Common myeloid progenitor, CD34-positive (primary cell): ENCODE results near the gene ARHGEF19.
"Not testable (repeated sequence)": the region's sequence is repeated elsewhere in the genome, so short reads cannot be mapped to it uniquely, and the experiment has no call there.

Experiments
- CTCF ChIA-PET: fragments of 350-600 bp; sonication (Branson Sonifier 250); formaldehyde crosslinking; loops from one replicate; lab custom pipeline; 2021; ENCODE audit warnings: antibody characterized with exemption; lab: Charles Lee
- POLR2A ChIA-PET: fragments of 350-600 bp; sonication (Branson Sonifier 250); formaldehyde crosslinking; loops from one replicate; lab custom pipeline; 2021; ENCODE audit warnings: antibody characterized with exemption; lab: Charles Lee
- DNase-seq, 3 donors: peaks; one replicate each; pipeline versions ENCODE4 v3.0.0 to v3.0.0-alpha.2; 2013
- H3K27ac ChIP-seq, 2 experiments: 1 replicate in 1 of 2; 2 replicates in 1 of 2; pipeline ENCODE4 v1.7.0; 2013; ENCODE audit warnings: inconsistent platforms in 2 of 2, low read length in 2 of 2, mild to moderate bottlenecking in 2 of 2, low read depth in 1 of 2, moderate library complexity in 1 of 2; ENCODE audit not compliant: severe bottlenecking in 2 of 2, insufficient read depth in 1 of 2, poor library complexity in 1 of 2
- H3K27me3 ChIP-seq, 5 experiments: replicated peaks in 2 of 5; 1 replicate in 3 of 5; 2 replicates in 2 of 5; pipeline versions ENCODE4 v1.6.1 to v1.7.0; 2013; ENCODE audit warnings: low read length in 4 of 5, mild to moderate bottlenecking in 2 of 5, moderate library complexity in 2 of 5, inconsistent platforms in 1 of 5; ENCODE audit not compliant: insufficient read depth in 5 of 5, control insufficient read depth in 4 of 5
- H3K36me3 ChIP-seq, 4 experiments: 1 replicate in 2 of 4; 2 replicates in 2 of 4; pipeline versions ENCODE4 v1.6.1 to v1.7.0; 2013; ENCODE audit warnings: low read length in 3 of 4, control low read depth in 1 of 4, mild to moderate bottlenecking in 1 of 4; ENCODE audit not compliant: control insufficient read depth in 4 of 4, insufficient read depth in 4 of 4
- H3K4me1 ChIP-seq, 4 experiments: 1 replicate in 3 of 4; 2 replicates in 1 of 4; pipeline versions ENCODE4 v1.6.1 to v1.7.1; 2013; ENCODE audit warnings: low read length in 3 of 4, mild to moderate bottlenecking in 3 of 4, control low read depth in 1 of 4, inconsistent platforms in 1 of 4, moderate library complexity in 1 of 4; ENCODE audit not compliant: control insufficient read depth in 4 of 4, insufficient read depth in 4 of 4; ENCODE audit errors: control extremely low read depth in 1 of 4
- H3K4me3 ChIP-seq, 7 experiments: 1 replicate in 4 of 7; 2 replicates in 3 of 7; pipeline versions ENCODE4 v1.5.1 to v1.7.0; 2013; ENCODE audit warnings: mild to moderate bottlenecking in 7 of 7, low read length in 6 of 7, moderate library complexity in 6 of 7, inconsistent platforms in 2 of 7, low read depth in 2 of 7, control low read depth in 1 of 7; ENCODE audit not compliant: insufficient read depth in 4 of 7, control insufficient read depth in 1 of 7; ENCODE audit errors: extremely low read depth in 1 of 7
- H3K9me3 ChIP-seq, 5 experiments: 1 replicate in 4 of 5; 2 replicates in 1 of 5; pipeline versions ENCODE4 v1.6.1 to v1.7.1; 2013; ENCODE audit warnings: low read length in 4 of 5, mild to moderate bottlenecking in 2 of 5, inconsistent platforms in 1 of 5, low read depth in 1 of 5, moderate library complexity in 1 of 5; ENCODE audit not compliant: control insufficient read depth in 4 of 5, insufficient read depth in 2 of 5; ENCODE audit errors: control extremely low read depth in 1 of 5
- WGBS: methylation state at CpG from one replicate; pipeline ENCODE4 v1.1.5; 2013; ENCODE audit not compliant: insufficient coverage; 5-methylcytosine and 5-hydroxymethylcytosine counted together

The ARHGEF19 gene

GRCh38 chr1:16202281-16203210 is 9.9 kb downstream of the ARHGEF19 start:
- DNase-seq, result no peak
- WGBS, result 98% methylated on average over 18 of the region's 24 CpGs
- peaks cover 0 to 15% (median 12%) of the 10 kb centered on the region in 4 experiments for H3K4me1 ChIP-seq
- ChIA-PET POLR2A (no interaction called here), CTCF (interaction anchor here (0.8 to 4.9 kb wide), 5 partner anchors 15 to 118 kb away, joined by 3 to 48 read pairs (median 6); no protein-coding TSS in a partner anchor)
- H3K4me3 ChIP-seq, result no peak overlapping the region
- no peaks in the 10 kb centered on the region for H3K9me3 ChIP-seq
- H3K36me3 ChIP-seq, result peaks cover 0 to 35% (median 14%) of the 10 kb centered on the region in 4 experiments
- no peak overlapping the region for H3K27ac ChIP-seq
- H3K27me3 ChIP-seq, result no peaks in the 10 kb centered on the region

GRCh38 chr1:16199700-16200099 is 12.8 kb downstream of the ARHGEF19 start:
- H3K4me1 ChIP-seq, result no peaks in the 10 kb centered on the region
- peaks cover 0 to 35% (median 14%) of the 10 kb centered on the region in 4 experiments for H3K36me3 ChIP-seq
- POLR2A ChIA-PET, result no interaction called here
- 98% methylated on average over 4 of the region's 4 CpGs for WGBS
- no peak overlapping the region for H3K27ac ChIP-seq
- no peak overlapping the region for H3K4me3 ChIP-seq
- CTCF ChIA-PET, result interaction anchor here (1.0 to 1.4 kb wide), 6 partner anchors 10 to 122 kb away, joined by 3 to 5 read pairs (median 4); no protein-coding TSS in a partner anchor
- H3K27me3 ChIP-seq, result no peaks in the 10 kb centered on the region
- no peak for DNase-seq
- H3K9me3 ChIP-seq, result no peaks in the 10 kb centered on the region

GRCh38 chr1:16199157-16199501 is 13.3 kb downstream of the ARHGEF19 start:
- Histone ChIP-seq H3K27ac (no peak overlapping the region), H3K27me3 (no peaks in the 10 kb centered on the region), H3K36me3 (peaks cover 0 to 33% (median 11%) of the 10 kb centered on the region in 4 experiments), H3K4me3 (no peak overlapping the region), H3K9me3 (no peaks in the 10 kb centered on the region), H3K4me1 (no peaks in the 10 kb centered on the region)
- DNase-seq, result no peak
- POLR2A ChIA-PET, result no interaction called here
- CTCF ChIA-PET, result interaction anchor here (1.0 to 1.4 kb wide), 5 partner anchors 9 to 122 kb away, joined by 3 to 5 read pairs (median 4); no protein-coding TSS in a partner anchor
- 60% methylated on average over 1 of the region's 1 CpG for WGBS

GRCh38 chr1:16198444-16199156 is 13.9 kb downstream of the ARHGEF19 start:
- Histone ChIP-seq H3K4me1 (no peaks in the 10 kb centered on the region), H3K9me3 (no peaks in the 10 kb centered on the region), H3K4me3 (no peak overlapping the region), H3K27ac (no peak overlapping the region), H3K27me3 (no peaks in the 10 kb centered on the region), H3K36me3 (peaks cover 0 to 33% (median 11%) of the 10 kb centered on the region in 4 experiments)
- POLR2A ChIA-PET, result no interaction called here
- DNase-seq, result no peak
- 100% methylated on average over 6 of the region's 8 CpGs for WGBS
- CTCF ChIA-PET, result interaction anchor here (1.1 to 1.4 kb wide), 3 partner anchors 9 to 18 kb away, joined by 3 to 5 read pairs (median 4); no protein-coding TSS in a partner anchor

GRCh38 chr1:16196874-16197273 is 15.6 kb downstream of the ARHGEF19 start:
- DNase-seq, result no peak
- Histone ChIP-seq H3K4me1 (no peaks in the 10 kb centered on the region), H3K27ac (no peak overlapping the region), H3K4me3 (no peak overlapping the region), H3K36me3 (peaks cover 0 to 20% (median 5%) of the 10 kb centered on the region in 4 experiments), H3K27me3 (no peaks in the 10 kb centered on the region), H3K9me3 (no peaks in the 10 kb centered on the region)
- no CpG with 5 or more reads among the region's 3 CpGs for whole genome bisulfite sequencing
- ChIA-PET POLR2A (no interaction called here), CTCF (no interaction called here)

GRCh38 chr1:16196139-16196538 is 16.3 kb downstream of the ARHGEF19 start:
- H3K27me3 ChIP-seq, H3K27ac ChIP-seq, H3K9me3 ChIP-seq, DNase-seq, CTCF ChIA-PET, H3K4me3 ChIP-seq, H3K4me1 ChIP-seq, POLR2A ChIA-PET: not testable (repeated sequence)
- 100% methylated on average over 1 of the region's 4 CpGs for WGBS
- peaks cover 0 to 16% (median 5%) of the 10 kb centered on the region in 4 experiments for H3K36me3 ChIP-seq
